Myometrial cell (primary cell): ENCODE results near the gene GRK4. TPM values are rescaled to one million over a fixed set of nuclear protein-coding genes. Genes with fewer than 3 reads are reported as not detected.

ENCODE experiments used
- total RNA-seq: library from RNA; depleted of rRNA; stranded (reverse); fragments of >200 nt; gene quantifications from 2 replicates; pipeline ENCODE4 v1.2.3, GENCODE V29; 2015

The GRK4 gene
- 1.7 and 2.5 TPM in 2 replicates for total RNA-seq

DNA sequence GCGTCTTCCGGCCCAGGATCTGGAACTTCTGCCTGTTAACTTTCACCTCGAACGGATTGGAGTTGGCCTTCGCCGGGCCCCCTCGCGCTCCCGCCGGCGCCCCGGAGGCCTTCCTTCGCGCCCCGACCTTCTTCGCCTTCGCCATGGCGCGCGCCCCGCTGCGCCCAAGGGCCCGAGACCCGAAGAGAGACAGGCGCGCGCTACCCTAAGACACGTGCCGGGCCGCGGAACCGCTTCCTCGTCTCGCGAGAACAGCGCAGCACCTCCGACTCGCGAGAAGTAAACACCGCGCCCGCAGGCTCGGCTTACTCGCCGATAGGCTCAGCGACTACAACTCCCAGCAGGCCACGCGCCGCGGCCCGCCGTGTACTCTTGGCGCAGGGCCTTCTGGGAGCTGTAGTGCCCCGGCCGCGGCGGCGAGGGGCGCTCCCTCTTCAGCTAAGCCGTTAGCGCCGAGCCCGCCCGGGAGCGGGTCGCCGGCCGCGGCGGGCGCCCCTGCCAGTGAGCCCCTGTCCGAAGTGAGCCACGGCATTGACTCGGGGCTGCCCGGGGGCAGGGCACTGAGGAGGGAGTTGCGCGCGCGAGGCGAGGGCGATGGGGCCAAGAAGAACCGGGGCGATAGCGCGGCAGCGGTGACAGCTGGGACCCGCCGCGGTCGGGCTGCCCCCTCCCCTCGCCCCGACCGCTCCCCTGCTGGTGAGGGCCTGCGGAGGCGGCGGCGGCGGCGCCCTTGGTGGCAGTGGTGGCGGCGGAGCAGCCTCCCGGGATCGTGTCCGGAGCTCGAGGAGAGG lies at the start of gene GRK4, which contains the start of gene NOP14:
Gene GRK4, plus strand, starts transcription at position 397 of the 791 bp plus-strand sequence. CDS start 500 bp downstream, outside the sequence.
Gene NOP14, minus strand, starts transcription at position 232 of the 791 bp plus-strand sequence. Its CDS starts 87 bp downstream, at position 145.

DNA sequence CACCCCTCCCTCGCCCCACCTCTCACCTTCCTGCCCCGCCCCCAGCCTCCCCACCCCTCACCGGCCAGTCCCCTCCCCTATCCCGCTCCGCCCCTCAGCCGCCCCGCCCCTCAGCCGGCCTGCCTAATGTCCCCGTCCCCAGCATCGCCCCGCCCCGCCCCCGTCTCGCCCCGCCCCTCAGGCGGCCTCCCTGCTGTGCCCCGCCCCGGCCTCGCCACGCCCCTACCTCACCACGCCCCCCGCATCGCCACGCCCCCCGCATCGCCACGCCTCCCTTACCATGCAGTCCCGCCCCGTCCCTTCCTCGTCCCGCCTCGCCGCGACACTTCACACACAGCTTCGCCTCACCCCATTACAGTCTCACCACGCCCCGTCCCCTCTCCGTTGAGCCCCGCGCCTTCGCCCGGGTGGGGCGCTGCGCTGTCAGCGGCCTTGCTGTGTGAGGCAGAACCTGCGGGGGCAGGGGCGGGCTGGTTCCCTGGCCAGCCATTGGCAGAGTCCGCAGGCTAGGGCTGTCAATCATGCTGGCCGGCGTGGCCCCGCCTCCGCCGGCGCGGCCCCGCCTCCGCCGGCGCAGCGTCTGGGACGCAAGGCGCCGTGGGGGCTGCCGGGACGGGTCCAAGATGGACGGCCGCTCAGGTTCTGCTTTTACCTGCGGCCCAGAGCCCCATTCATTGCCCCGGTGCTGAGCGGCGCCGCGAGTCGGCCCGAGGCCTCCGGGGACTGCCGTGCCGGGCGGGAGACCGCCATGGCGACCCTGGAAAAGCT lies 110.9 kb downstream of the GRK4 start, which contains the start of the genes HTT and HTT-AS:
Gene HTT, plus strand, starts transcription at position 604 of the 768 bp plus-strand sequence. Its CDS starts 145 bp downstream, at position 749.
Gene HTT-AS, minus strand, starts transcription at position 461 of the 768 bp plus-strand sequence.

Other genes starting within 250 kb of the GRK4 start
- gene TNIP2, start 207.2 kb upstream of the GRK4 start, total RNA-seq: 57.4 and 81.0 TPM in 2 replicates
- gene SH3BP2, start 170.5 kb upstream of the GRK4 start, total RNA-seq: 18.4 and 23.4 TPM in 2 replicates
- 163 and 166 TPM in 2 replicates for gene ADD1, start 119.7 kb upstream of the GRK4 start, total RNA-seq
- gene NOP14, start 165 bp upstream of the GRK4 start, total RNA-seq: 20.5 and 21.1 TPM in 2 replicates
- gene HTT-AS, start 111.0 kb downstream of the GRK4 start, total RNA-seq: not detected in 2 replicates
- gene HTT, start 111.1 kb downstream of the GRK4 start, total RNA-seq: 17.9 and 22.2 TPM in 2 replicates